Lung (tissue), 12 donors: Measurements from ENCODE around the gene GBP5. TPM values are rescaled to one million over a fixed set of nuclear protein-coding genes. Genes with fewer than 3 reads are reported as not detected.

Source experiments
- ATAC-seq: fragments of 200-7000 bp; cut with Tn5 transposase; one replicate; pipeline ENCODE4 v1.9.1; 2020; ENCODE audit warnings: moderate number of reproducible peaks; ENCODE audit not compliant: insufficient read depth, low FRiP score
- DNase-seq, 3 donors: peaks; one replicate each; pipeline ENCODE4 v3.0.0-alpha.2; 2013 to 2017
- H3K27ac ChIP-seq, 2 donors: one replicate each; pipeline ENCODE4 v1.5.1; 2013; ENCODE audit warnings: mild to moderate bottlenecking in 2 of 2, moderate library complexity in 2 of 2, control low read depth in 1 of 2, inconsistent platforms in 1 of 2, low read depth in 1 of 2, low read length in 1 of 2
- H3K27me3 ChIP-seq, 3 donors: one replicate each; pipeline ENCODE4 v1.5.1; 2013; ENCODE audit warnings: low read length in 2 of 3; ENCODE audit not compliant: control insufficient read depth in 3 of 3, insufficient read depth in 3 of 3
- H3K36me3 ChIP-seq, 4 donors: one replicate each; pipeline ENCODE4 v1.5.1; 2013; ENCODE audit warnings: low read length in 4 of 4, mild to moderate bottlenecking in 1 of 4, moderate library complexity in 1 of 4; ENCODE audit not compliant: control insufficient read depth in 4 of 4, insufficient read depth in 4 of 4
- H3K4me1 ChIP-seq, 5 donors: one replicate each; pipeline ENCODE4 v1.5.1; 2013; ENCODE audit warnings: low read length in 5 of 5, mild to moderate bottlenecking in 2 of 5, moderate library complexity in 1 of 5; ENCODE audit not compliant: control insufficient read depth in 5 of 5, insufficient read depth in 5 of 5
- H3K4me3 ChIP-seq: one replicate; pipeline ENCODE4 v1.5.1; 2013; ENCODE audit warnings: mild to moderate bottlenecking, control low read depth, moderate library complexity
- H3K9ac ChIP-seq, 2 donors: one replicate each; pipeline ENCODE4 v1.5.1; 2013; ENCODE audit warnings: low read length in 2 of 2, control low read depth in 1 of 2; ENCODE audit not compliant: insufficient read depth in 1 of 2
- H3K9me3 ChIP-seq, 4 donors: one replicate each; pipeline ENCODE4 v1.5.1; 2013; ENCODE audit warnings: low read length in 3 of 4, mild to moderate bottlenecking in 1 of 4, moderate library complexity in 1 of 4; ENCODE audit not compliant: control insufficient read depth in 4 of 4, insufficient read depth in 3 of 4
- WGBS, 2 donors: extraction: QIAGEN DNeasy Blood & Tissue Kit; methylation state at CpG; one replicate each; pipeline ENCODE4 v1.1.7; 2013; 5-methylcytosine and 5-hydroxymethylcytosine counted together
- polyA plus RNA-seq, 2 donors: library from polyadenylated mRNA; stranded (reverse); fragments of 200-250 nt; gene quantifications; one replicate each; pipeline ENCODE4 v1.2.1, GENCODE V29; 2013
- total RNA-seq, 2 donors: library from RNA; depleted of rRNA in 1 of 2; stranded (reverse); fragments of >200 nt in 1 of 2; gene quantifications; one replicate each; pipeline ENCODE4 v1.2.1, GENCODE V29; 2014 to 2021
- TF ChIP-seq, protein P1 (sequence below): IDR thresholded peaks from 2 replicates; pipeline ENCODE4 v1.5.1; 2012; ENCODE audit warnings: mild to moderate bottlenecking; ENCODE audit errors: control extremely low read depth, extremely low read depth
- donor health status: control.
- donor health status: control.
- donor health status: Bipolar disorder and iron deficiency.
- donor health status: healthy.
- donor health status: DM: yes; HTN: yes; CAD: no.

The GBP5 gene
- total and polyA plus RNA-seq, 4 donors: 1.7 to 35.7 (median 5.0) TPM

GRCh38 chr1:89260566-89261255, 11.9 kb downstream of the GBP5 start:
- Histone ChIP-seq H3K27ac (no peak overlapping the region), H3K36me3 (no peaks in the 10 kb centered on the region), H3K9me3 (no peaks in the 10 kb centered on the region), H3K27me3 (no peaks in the 10 kb centered on the region), H3K9ac (no peak overlapping the region), H3K4me1 (peaks cover 0 to 13% (median 4%) of the 10 kb centered on the region in 5 donors), H3K4me3 (no peak overlapping the region)
- ATAC-seq (no peak), DNase-seq (peak in 1 of 3 donors; percentile 30)
- TF ChIP-seq, protein P1, sequence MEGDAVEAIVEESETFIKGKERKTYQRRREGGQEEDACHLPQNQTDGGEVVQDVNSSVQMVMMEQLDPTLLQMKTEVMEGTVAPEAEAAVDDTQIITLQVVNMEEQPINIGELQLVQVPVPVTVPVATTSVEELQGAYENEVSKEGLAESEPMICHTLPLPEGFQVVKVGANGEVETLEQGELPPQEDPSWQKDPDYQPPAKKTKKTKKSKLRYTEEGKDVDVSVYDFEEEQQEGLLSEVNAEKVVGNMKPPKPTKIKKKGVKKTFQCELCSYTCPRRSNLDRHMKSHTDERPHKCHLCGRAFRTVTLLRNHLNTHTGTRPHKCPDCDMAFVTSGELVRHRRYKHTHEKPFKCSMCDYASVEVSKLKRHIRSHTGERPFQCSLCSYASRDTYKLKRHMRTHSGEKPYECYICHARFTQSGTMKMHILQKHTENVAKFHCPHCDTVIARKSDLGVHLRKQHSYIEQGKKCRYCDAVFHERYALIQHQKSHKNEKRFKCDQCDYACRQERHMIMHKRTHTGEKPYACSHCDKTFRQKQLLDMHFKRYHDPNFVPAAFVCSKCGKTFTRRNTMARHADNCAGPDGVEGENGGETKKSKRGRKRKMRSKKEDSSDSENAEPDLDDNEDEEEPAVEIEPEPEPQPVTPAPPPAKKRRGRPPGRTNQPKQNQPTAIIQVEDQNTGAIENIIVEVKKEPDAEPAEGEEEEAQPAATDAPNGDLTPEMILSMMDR: no peak
- 45 to 46% methylated on average over 5 of the region's 5 CpGs for WGBS, 2 donors

- H3K27ac ChIP-seq: peak overlapping the region in 1 of 2 donors; percentile 28
- no peaks in the 10 kb centered on the region for H3K36me3 ChIP-seq
- TF ChIP-seq, protein P1: no peak
- no peak overlapping the region for H3K4me3 ChIP-seq
- WGBS, 2 donors: 79 to 83% methylated on average over 4 of the region's 4 CpGs
- peaks cover 0 to 14% (median 4%) of the 10 kb centered on the region in 5 donors for H3K4me1 ChIP-seq
- ATAC-seq (no peak), DNase-seq (no peak)
- H3K9ac ChIP-seq: no peak overlapping the region
- no peaks in the 10 kb centered on the region for H3K27me3 ChIP-seq
- H3K9me3 ChIP-seq: no peaks in the 10 kb centered on the region
These were observed 12.6 kb downstream of the GBP5 start for GRCh38 chr1:89260042-89260441.

GRCh38 chr1:89259283-89259971, 13.2 kb downstream of the GBP5 start:
- Histone ChIP-seq H3K9me3 (no peaks in the 10 kb centered on the region), H3K27ac (peak overlapping the region in 1 of 2 donors; percentile 28), H3K36me3 (no peaks in the 10 kb centered on the region)

More at GRCh38 chr1:89259283-89259971, 13.2 kb downstream of the GBP5 start:
- Histone ChIP-seq H3K9ac (no peak overlapping the region), H3K4me3 (no peak overlapping the region), H3K4me1 (peaks cover 0 to 14% (median 4%) of the 10 kb centered on the region in 5 donors), H3K27me3 (no peaks in the 10 kb centered on the region)
- ATAC-seq (peak; percentile 29), DNase-seq (no peak)
- 28 to 62% methylated on average over 11 of the region's 11 CpGs for WGBS, 2 donors
- TF ChIP-seq, protein P1: no peak
